Smooth muscle cell (in vitro differentiated cells): Measurements from ENCODE around the gene ACOD1. TPM values are rescaled to one million over a fixed set of nuclear protein-coding genes. Genes with fewer than 3 reads are reported as not detected.
A peak's percentile ranks its signal among the peaks of the same experiment; 100 is the strongest.

Experiments
- DNase-seq: peaks from one replicate; lab custom pipeline; 2025; ENCODE audit not compliant: unreplicated experiment; lab: John Stamatoyannopoulos, UW
- H2AFZ ChIP-seq: fragments of 200-600 bp; sonication (generic); 2 replicates; pipeline ENCODE4 v1.6.0; 2016; ENCODE audit warnings: antibody characterized with exemption, low read depth, mild to moderate bottlenecking
- H3F3A ChIP-seq: fragments of 200-600 bp; sonication (generic); 2 replicates; pipeline ENCODE4 v1.6.0; 2017; ENCODE audit warnings: antibody characterized with exemption, low read depth
- H3K27ac ChIP-seq: fragments of 200-600 bp; sonication (generic); 2 replicates; pipeline ENCODE4 v1.5.1; 2016; ENCODE audit warnings: low read depth, mild to moderate bottlenecking
- H3K27me3 ChIP-seq: fragments of 200-600 bp; sonication (generic); 2 replicates; pipeline ENCODE4 v1.6.1; 2016; ENCODE audit warnings: low read depth, mild to moderate bottlenecking
- H3K36me3 ChIP-seq: fragments of 200-600 bp; sonication (generic); 2 replicates; pipeline ENCODE4 v1.5.1; 2016; ENCODE audit warnings: low read depth
- H3K4me1 ChIP-seq: fragments of 200-600 bp; sonication (generic); 2 replicates; pipeline ENCODE4 v1.5.1; 2016; ENCODE audit warnings: low read depth
- H3K4me2 ChIP-seq: fragments of 200-600 bp; sonication (generic); 2 replicates; pipeline ENCODE4 v1.6.0; 2016; ENCODE audit warnings: mild to moderate bottlenecking
- H3K4me3 ChIP-seq: fragments of 200-600 bp; sonication (generic); 2 replicates; pipeline ENCODE4 v1.5.1; 2016; ENCODE audit warnings: mild to moderate bottlenecking
- H3K79me2 ChIP-seq: fragments of 200-600 bp; sonication (generic); 2 replicates; pipeline ENCODE4 v1.6.0; 2016; ENCODE audit warnings: low read depth, mild to moderate bottlenecking
- H3K9ac ChIP-seq: fragments of 200-600 bp; sonication (generic); 2 replicates; pipeline ENCODE4 v1.6.0; 2016; ENCODE audit warnings: low read depth
- H3K9me3 ChIP-seq: fragments of 200-600 bp; sonication (generic); replicated peaks from 2 replicates; pipeline ENCODE4 v1.5.1; 2016; ENCODE audit warnings: low read depth
- H4K20me1 ChIP-seq: fragments of 200-600 bp; sonication (generic); 2 replicates; pipeline ENCODE4 v1.6.0; 2016; ENCODE audit warnings: low read depth
- CTCF ChIP-seq: fragments of 200-600 bp; sonication (generic); IDR thresholded peaks from 2 replicates; pipeline ENCODE4 v1.5.1; 2017; ENCODE audit warnings: borderline replicate concordance, mild to moderate bottlenecking, antibody characterized with exemption; ENCODE audit not compliant: insufficient read depth, poor library complexity, severe bottlenecking
- WGBS: methylation state at CpG from one replicate; pipeline ENCODE4 v1.1.7; 2016; ENCODE audit warnings: low lambda C conversion rate; 5-methylcytosine and 5-hydroxymethylcytosine counted together
- polyA plus RNA-seq: library from polyadenylated mRNA; unstranded; fragments of >200 nt; fragmentation: Nextera tagmentation; extraction: Ambion mirVana; gene quantifications from 2 replicates; pipeline ENCODE4 v1.2.1, GENCODE V29; 2016
- total RNA-seq: library from RNA; depleted of rRNA; stranded (reverse); fragments of >200 nt; gene quantifications from 2 replicates; pipeline ENCODE4 v1.2.3, GENCODE V29; 2014

The ACOD1 gene
- total and polyA plus RNA-seq, 2 experiments from 2014 or later = not detected

DNA sequence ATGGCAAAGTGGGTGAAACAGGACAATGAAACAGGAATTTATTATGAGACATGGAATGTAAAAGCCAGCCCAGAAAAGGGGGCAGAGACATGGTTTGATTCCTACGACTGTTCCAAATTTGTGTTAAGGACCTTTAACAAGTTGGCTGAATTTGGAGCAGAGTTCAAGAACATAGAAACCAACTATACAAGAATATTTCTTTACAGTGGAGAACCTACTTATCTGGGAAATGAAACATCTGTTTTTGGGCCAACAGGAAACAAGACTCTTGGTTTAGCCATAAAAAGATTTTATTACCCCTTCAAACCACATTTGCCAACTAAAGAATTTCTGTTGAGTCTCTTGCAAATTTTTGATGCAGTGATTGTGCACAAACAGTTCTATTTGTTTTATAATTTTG is 52.2 kb downstream of the ACOD1 start:
- no peak overlapping the region for H3K4me2 ChIP-seq
- H2AFZ ChIP-seq = no peak overlapping the region
- H3K4me1 ChIP-seq = peaks cover 3% of the 10 kb centered on the region
- H3F3A ChIP-seq = peaks cover 12% of the 10 kb centered on the region
- no peak overlapping the region for H3K4me3 ChIP-seq
- H3K79me2 ChIP-seq = peaks cover 18% of the 10 kb centered on the region
- no peaks in the 10 kb centered on the region for H3K27me3 ChIP-seq
- no peak for TF ChIP-seq CTCF
- WGBS = 36% methylated on average over 1 of the region's 1 CpG
- H3K9me3 ChIP-seq = no peaks in the 10 kb centered on the region
- no peaks in the 10 kb centered on the region for H3K36me3 ChIP-seq
- H3K9ac ChIP-seq = no peak overlapping the region
- no peak for DNase-seq
- H3K27ac ChIP-seq = peak overlapping the region; percentile 14
- peaks cover 40% of the 10 kb centered on the region for H4K20me1 ChIP-seq

- Histone ChIP-seq H3K4me2 (no peak overlapping the region), H3K27ac (no peak overlapping the region), H2AFZ (no peak overlapping the region), H3K9me3 (no peaks in the 10 kb centered on the region), H4K20me1 (peaks cover 48% of the 10 kb centered on the region), H3K27me3 (no peaks in the 10 kb centered on the region), H3K9ac (no peak overlapping the region), H3F3A (peaks cover 12% of the 10 kb centered on the region), H3K4me3 (no peak overlapping the region), H3K36me3 (peaks cover 1% of the 10 kb centered on the region), H3K79me2 (peaks cover 29% of the 10 kb centered on the region), H3K4me1 (peaks cover 3% of the 10 kb centered on the region)
- TF ChIP-seq CTCF = no peak
- no peak for DNase-seq
- 73% methylated on average over 4 of the region's 4 CpGs for WGBS
Measured at GRCh38 chr13:77001540-77001939, 53.2 kb downstream of the ACOD1 start.

DNA sequence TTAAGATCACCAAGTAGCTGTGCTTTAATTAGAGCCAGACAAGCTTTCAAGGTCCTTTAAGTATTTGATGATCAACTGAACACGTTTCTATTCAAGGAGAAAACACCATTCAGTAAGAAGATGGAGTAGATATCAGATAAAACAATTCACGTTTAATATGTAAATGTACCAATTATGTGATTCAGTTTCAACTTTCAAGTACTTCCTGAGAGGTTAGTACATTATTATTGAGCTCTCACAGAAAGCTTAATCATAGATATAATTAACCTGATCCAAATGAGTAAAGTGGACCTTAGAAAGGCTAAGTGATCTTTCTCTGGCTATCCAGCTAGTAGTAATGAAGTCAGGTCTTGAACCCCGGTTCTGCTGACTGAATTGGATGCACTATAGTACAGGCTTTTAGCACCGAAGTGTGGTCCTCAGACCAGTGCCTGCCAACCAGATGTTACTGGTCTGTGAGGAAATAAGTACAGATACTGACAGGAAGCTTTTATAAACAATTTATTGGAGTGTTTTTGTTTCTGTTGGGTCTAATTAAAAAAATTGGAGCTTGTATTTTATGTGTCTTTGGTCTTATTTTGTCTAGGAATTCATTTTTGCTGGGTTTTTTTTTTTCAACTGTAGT is 53.8 kb downstream of the ACOD1 start:
- H2AFZ ChIP-seq = no peak overlapping the region
- peaks cover 3% of the 10 kb centered on the region for H3K4me1 ChIP-seq
- H3K9me3 ChIP-seq = no peaks in the 10 kb centered on the region
- H3K36me3 ChIP-seq = peaks cover 6% of the 10 kb centered on the region
- no peak for DNase-seq
- no peaks in the 10 kb centered on the region for H3K27me3 ChIP-seq
- H3F3A ChIP-seq = peaks cover 16% of the 10 kb centered on the region
- no peak overlapping the region for H3K27ac ChIP-seq
- WGBS = 75% methylated on average over 4 of the region's 4 CpGs
- no peak overlapping the region for H3K9ac ChIP-seq
- peaks cover 34% of the 10 kb centered on the region for H3K79me2 ChIP-seq
- H3K4me2 ChIP-seq = no peak overlapping the region
- H3K4me3 ChIP-seq = no peak overlapping the region
- H4K20me1 ChIP-seq = peaks cover 54% of the 10 kb centered on the region
- TF ChIP-seq CTCF = no peak

GRCh38 chr13:77002590-77003190 is 54.4 kb downstream of the ACOD1 start:
- peaks cover 16% of the 10 kb centered on the region for H3F3A ChIP-seq
- no peaks in the 10 kb centered on the region for H3K9me3 ChIP-seq
- H3K9ac ChIP-seq = no peak overlapping the region
- whole genome bisulfite sequencing = 77% methylated on average over 7 of the region's 7 CpGs
- no peak overlapping the region for H3K4me3 ChIP-seq
- H2AFZ ChIP-seq = no peak overlapping the region
- peak; percentile 59 for TF ChIP-seq CTCF
- H3K4me1 ChIP-seq = peaks cover 3% of the 10 kb centered on the region
- peak overlapping the region; percentile 8 for H3K27ac ChIP-seq
- peaks cover 6% of the 10 kb centered on the region for H3K36me3 ChIP-seq
- no peak overlapping the region for H3K4me2 ChIP-seq
- H3K79me2 ChIP-seq = peaks cover 40% of the 10 kb centered on the region
- H4K20me1 ChIP-seq = peaks cover 60% of the 10 kb centered on the region
- no peaks in the 10 kb centered on the region for H3K27me3 ChIP-seq
- DNase-seq = no peak
